Loucy (cell line): ENCODE results near the gene SH2D4B.

Experiments
- CTCF ChIP-seq: fragments of 200-600 bp; sonication (generic); conservative IDR thresholded peaks from 2 replicates; pipeline ENCODE4 v1.5.1; 2014; ENCODE audit warnings: mild to moderate bottlenecking, antibody characterized with exemption, low read length
- EZH2phosphoT487 ChIP-seq: fragments of 200-600 bp; IDR thresholded peaks from 2 replicates; pipeline ENCODE4 v1.6.1; 2018; ENCODE audit warnings: antibody characterized with exemption, mild to moderate bottlenecking, moderate library complexity, borderline replicate concordance

DNA sequence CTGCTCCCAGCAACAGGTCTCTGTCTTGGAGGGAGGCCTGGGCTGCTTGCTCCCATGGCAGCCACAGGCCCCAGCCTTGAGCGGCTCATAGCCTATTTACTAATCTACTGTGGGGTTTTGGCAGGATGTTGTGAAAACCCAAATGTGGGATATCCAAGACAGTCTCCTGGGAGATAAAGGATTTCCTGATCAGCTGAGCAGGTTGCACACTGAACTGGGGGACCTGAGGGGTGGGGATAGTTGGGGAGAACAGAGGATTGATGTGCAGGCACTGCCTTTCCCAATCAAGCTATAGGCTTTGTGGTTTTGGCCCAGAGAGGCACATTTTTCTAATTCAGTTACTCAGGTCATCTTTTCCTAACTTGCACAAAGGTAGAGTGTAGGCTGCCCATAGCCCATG is 92.6 kb downstream of the SH2D4B start:
- TF ChIP-seq CTCF (no peak), EZH2phosphoT487 (no peak)
